Aorta (tissue), 5 donors: ENCODE results near the gene PLXND1. TPM values are rescaled to one million over a fixed set of nuclear protein-coding genes. Genes with fewer than 3 reads are reported as not detected.

Source experiments
- ATAC-seq: fragments of 200-7000 bp; cut with Tn5 transposase; one replicate; pipeline ENCODE4 v1.9.1; 2022; ENCODE audit warnings: moderate library complexity; ENCODE audit not compliant: low FRiP score
- DNase-seq, 2 donors: peaks; one replicate each; pipeline ENCODE4 v3.0.0-alpha.2; 2020
- H3K27ac ChIP-seq, 2 donors: one replicate each; pipeline ENCODE4 v1.5.1; 2013; ENCODE audit warnings: low read length in 2 of 2, mild to moderate bottlenecking in 2 of 2, moderate library complexity in 2 of 2, control low read depth in 1 of 2, inconsistent platforms in 1 of 2, low read depth in 1 of 2
- H3K27me3 ChIP-seq, 2 donors: one replicate each; pipeline ENCODE4 v1.6.1; 2013; ENCODE audit warnings: control low read depth in 1 of 2, low read length in 1 of 2, mild to moderate bottlenecking in 1 of 2, moderate library complexity in 1 of 2; ENCODE audit not compliant: insufficient read depth in 2 of 2, control insufficient read depth in 1 of 2
- H3K36me3 ChIP-seq, 2 donors: one replicate each; pipeline ENCODE4 v1.6.1; 2013; ENCODE audit warnings: control low read depth in 1 of 2, low read length in 1 of 2, mild to moderate bottlenecking in 1 of 2; ENCODE audit not compliant: insufficient read depth in 2 of 2, control insufficient read depth in 1 of 2
- H3K4me1 ChIP-seq, 2 donors: one replicate each; pipeline ENCODE4 v1.6.1; 2013; ENCODE audit warnings: low read length in 2 of 2, control low read depth in 1 of 2, mild to moderate bottlenecking in 1 of 2, moderate library complexity in 1 of 2; ENCODE audit not compliant: insufficient read depth in 2 of 2, control insufficient read depth in 1 of 2
- H3K4me3 ChIP-seq, 2 donors: one replicate each; pipeline ENCODE4 v1.5.1; 2013; ENCODE audit warnings: low read length in 2 of 2, control low read depth in 1 of 2, mild to moderate bottlenecking in 1 of 2
- H3K9me3 ChIP-seq: one replicate; pipeline ENCODE4 v1.6.1; 2013; ENCODE audit warnings: mild to moderate bottlenecking, low read length; ENCODE audit not compliant: control insufficient read depth
- WGBS, 2 donors: extraction: QIAGEN DNeasy Blood & Tissue Kit; methylation state at CpG; one replicate each; pipeline ENCODE4 v1.1.7; 2013; 5-methylcytosine and 5-hydroxymethylcytosine counted together
- intact Hi-C, 2 donors: fragments of 100-400 bp; cut with DNase I; formaldehyde crosslinking; loops; one replicate each; pipeline versions ENCODE4 v1.14.2 to v1.15.0; 2022
- polyA plus RNA-seq, 2 donors: library from polyadenylated mRNA; stranded (reverse); fragments of 200-250 nt; gene quantifications; one replicate each; pipeline ENCODE4 v1.2.3, GENCODE V29; 2013
- total RNA-seq, 2 donors: library from RNA; stranded (reverse); fragmentation: NEBNext Ultra II Directional; extraction: Animal tissue kit (Norgen Biotek cat#: 25700); gene quantifications; one replicate each; pipeline ENCODE4 v1.2.1, GENCODE V29; 2021
- donor health status: healthy with polysubstance abuse.
- donor health status: Bipolar disorder and iron deficiency.
- donor health status: DM: no; HTN: no; CAD: no.
- donor health status: DM: no; HTN: no; CAD: no.
- donor health status: DM: yes; HTN: yes; CAD: no.

PLXND1 gene
- total and polyA plus RNA-seq, 4 donors: 55.5 to 358 (median 163) TPM

DNA sequence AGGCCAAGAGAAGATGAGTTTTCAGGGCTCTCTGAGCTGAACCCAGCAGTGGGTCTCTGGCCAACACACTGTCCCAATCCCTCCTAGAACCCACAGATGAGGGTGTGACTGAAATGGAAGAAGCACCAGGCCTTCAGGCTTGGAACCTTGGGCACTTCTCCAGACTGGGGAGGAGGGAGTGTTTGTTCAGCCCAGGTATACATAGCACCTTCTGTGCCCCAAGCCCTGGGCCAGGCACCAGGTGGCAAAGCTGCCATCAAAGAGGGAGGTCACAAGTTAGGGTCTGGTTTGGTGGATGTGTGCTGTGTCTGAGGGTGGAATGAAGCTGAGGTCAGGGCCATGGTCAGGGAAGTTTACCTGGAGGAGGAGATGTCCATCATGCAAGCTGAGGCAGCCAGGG, 93.9 kb downstream of the PLXND1 start:
- peaks cover 0 to 3% of the 10 kb centered on the region in 2 donors for H3K36me3 ChIP-seq
- DNase-seq: no peak
- H3K4me1 ChIP-seq: no peaks in the 10 kb centered on the region
- H3K27ac ChIP-seq: no peak overlapping the region
- intact Hi-C loops: no loop called here
- ATAC-seq: no peak
- H3K27me3 ChIP-seq: no peaks in the 10 kb centered on the region
- no peaks in the 10 kb centered on the region for H3K9me3 ChIP-seq
- no peak overlapping the region for H3K4me3 ChIP-seq

DNA sequence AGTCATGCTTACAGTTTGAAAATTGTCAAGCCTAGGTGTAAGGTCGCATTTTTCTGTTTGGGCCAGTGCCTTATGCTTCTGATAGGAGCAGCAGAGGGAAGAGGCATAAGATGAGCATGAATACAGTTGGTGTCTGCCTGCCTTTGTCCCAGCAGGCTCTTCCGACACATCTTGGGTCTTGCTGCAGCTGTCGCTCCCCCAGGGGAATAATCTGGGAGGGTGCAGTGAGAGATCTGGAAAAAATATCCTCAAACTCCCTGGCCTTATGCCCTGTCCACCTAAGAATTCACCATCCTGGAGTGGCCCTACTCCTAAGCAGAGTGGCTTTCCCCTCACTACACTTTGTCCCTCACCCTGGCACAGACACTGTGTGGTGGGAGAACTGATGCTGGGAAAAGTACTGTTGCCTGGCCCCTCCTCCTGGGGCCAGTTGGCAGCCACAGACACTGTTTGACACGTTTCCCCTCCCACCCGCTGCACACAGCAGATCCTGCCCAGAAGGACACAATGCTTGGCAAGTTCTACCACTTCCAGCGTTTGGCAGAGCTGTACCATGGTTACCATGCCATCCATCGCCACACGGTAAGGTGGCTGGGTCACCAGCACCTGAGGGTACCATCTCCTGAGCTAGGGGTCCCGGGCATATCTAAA, 99.2 kb downstream of the PLXND1 start:
- ATAC-seq (peak; percentile 75), DNase-seq (no peak)
- Histone ChIP-seq H3K27me3 (no peaks in the 10 kb centered on the region), H3K4me1 (no peaks in the 10 kb centered on the region), H3K9me3 (no peaks in the 10 kb centered on the region), H3K36me3 (peaks cover 0 to 3% of the 10 kb centered on the region in 2 donors), H3K27ac (no peak overlapping the region), H3K4me3 (no peak overlapping the region)
- intact Hi-C loops: no loop called here
- WGBS, 2 donors: 20 to 25% methylated on average over 9 of the region's 9 CpGs

DNA sequence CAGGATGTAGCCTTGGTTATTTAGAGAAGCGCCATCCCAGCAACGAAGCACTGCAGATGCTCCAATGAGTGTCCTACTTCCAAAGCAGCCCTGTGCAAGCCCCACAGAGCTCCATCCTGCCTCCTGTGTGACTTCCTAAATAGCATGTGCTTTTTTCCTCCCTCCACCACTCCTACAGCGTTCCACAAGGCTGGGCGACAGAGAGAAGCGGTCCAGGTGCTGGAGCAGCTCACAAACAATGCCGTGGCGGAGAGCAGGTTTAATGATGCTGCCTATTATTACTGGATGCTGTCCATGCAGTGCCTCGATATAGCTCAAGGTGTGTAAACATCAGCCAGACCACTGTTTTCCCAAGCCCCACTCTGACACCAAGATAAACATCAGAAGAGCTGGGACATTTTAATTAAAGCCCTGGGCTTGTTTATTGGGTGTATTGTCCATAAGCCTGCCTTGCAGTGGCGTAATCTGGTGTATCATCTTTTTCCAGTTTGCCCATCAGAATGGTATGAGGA, 100.2 kb downstream of the PLXND1 start:
- intact Hi-C loops: no loop called here
- Histone ChIP-seq H3K9me3 (no peaks in the 10 kb centered on the region), H3K4me3 (no peak overlapping the region), H3K27ac (no peak overlapping the region), H3K36me3 (peaks cover 0 to 3% of the 10 kb centered on the region in 2 donors), H3K4me1 (no peaks in the 10 kb centered on the region), H3K27me3 (no peaks in the 10 kb centered on the region)
- 69 to 76% methylated on average over 9 of the region's 9 CpGs for WGBS, 2 donors
- ATAC-seq (no peak), DNase-seq (no peak)

DNA sequence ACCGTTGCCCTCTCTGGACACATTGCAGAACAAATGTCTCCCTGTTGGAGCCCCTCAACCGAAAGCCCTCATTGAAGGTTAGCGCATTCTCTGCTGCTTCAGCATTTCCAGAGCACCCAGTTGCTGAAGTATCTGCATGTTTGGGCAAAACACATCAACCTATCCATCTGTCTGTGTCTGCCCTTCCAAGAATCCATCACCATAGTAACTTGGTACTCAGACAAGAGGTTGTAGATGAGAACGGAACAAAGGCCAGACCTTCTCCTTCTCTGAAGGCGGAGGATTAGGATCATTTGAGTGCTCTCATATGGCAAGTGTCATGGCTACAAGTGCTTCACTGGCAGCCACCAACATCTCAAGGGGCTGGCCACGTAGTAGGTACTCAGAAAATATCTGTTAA, 101.1 kb downstream of the PLXND1 start:
- ATAC-seq: no peak
- Histone ChIP-seq H3K27ac (peak overlapping the region in 1 of 2 donors; percentile 48), H3K4me1 (no peaks in the 10 kb centered on the region), H3K4me3 (no peak overlapping the region), H3K36me3 (peaks cover 0 to 3% of the 10 kb centered on the region in 2 donors), H3K9me3 (no peaks in the 10 kb centered on the region), H3K27me3 (no peaks in the 10 kb centered on the region)
- WGBS, 2 donors: 74 to 79% methylated on average over 6 of the region's 6 CpGs
- DNase-seq: no peak
- intact Hi-C loops: loop anchor here in 1 of 2 donors (2.0 kb wide), 1 partner anchor 47 kb away; no protein-coding TSS in a partner anchor

Other genes starting within 250 kb of the PLXND1 start
- gene EFCAB12, start 178.0 kb downstream of the PLXND1 start, total RNA-seq: under 1 TPM; 0.10 to 0.36 TPM
- under 1 TPM in 1 of 2 donors, not detected in 1; 0.25 TPM for gene EFCAB12, start 178.0 kb downstream of the PLXND1 start, polyA plus RNA-seq
- 10 to 100 TPM; 23.9 to 31.2 TPM for gene MBD4, start 166.7 kb downstream of the PLXND1 start, total RNA-seq
- 10 to 100 TPM; 18.7 to 28.7 TPM for gene MBD4, start 166.7 kb downstream of the PLXND1 start, polyA plus RNA-seq
- gene IFT122, start 166.5 kb downstream of the PLXND1 start, total RNA-seq: 10 to 100 TPM; 30.8 to 33.5 TPM
- 10 to 100 TPM; 10.1 to 41.2 TPM for gene IFT122, start 166.5 kb downstream of the PLXND1 start, polyA plus RNA-seq
- gene RHO, start 78.0 kb downstream of the PLXND1 start, total RNA-seq: under 1 TPM in 1 of 2 donors, not detected in 1; 0.15 TPM
- not detected for gene RHO, start 78.0 kb downstream of the PLXND1 start, polyA plus RNA-seq
- not detected for gene H1-8, start 63.5 kb downstream of the PLXND1 start, total RNA-seq
- not detected for gene H1-8, start 63.5 kb downstream of the PLXND1 start, polyA plus RNA-seq